T-helper 2 cell treated with Interferon-gamma antibody and Interleukin-4, amounts not matched to agents 100 ng/mL and 5 ng/mL, for 36 hours (primary cell): Measurements from ENCODE around the gene ACTR3C. TPM values are rescaled to one million over a fixed set of nuclear protein-coding genes. Genes with fewer than 3 reads are reported as not detected.
"Not testable (repeated sequence)": the region's sequence is repeated elsewhere in the genome, so short reads cannot be mapped to it uniquely, and the experiment has no call there.

ENCODE experiments used
- intact Hi-C: fragments of 100-400 bp; cut with micrococcal nuclease; formaldehyde crosslinking; loops from one replicate; pipeline ENCODE4 v1.15.1; 2023
- total RNA-seq: library from RNA; stranded (reverse); gene quantifications from 2 replicates; pipeline ENCODE4 v1.2.3, GENCODE V29; 2022

ACTR3C gene
- total RNA-seq, 1 donor from 2014 or later = 11.0 TPM

DNA sequence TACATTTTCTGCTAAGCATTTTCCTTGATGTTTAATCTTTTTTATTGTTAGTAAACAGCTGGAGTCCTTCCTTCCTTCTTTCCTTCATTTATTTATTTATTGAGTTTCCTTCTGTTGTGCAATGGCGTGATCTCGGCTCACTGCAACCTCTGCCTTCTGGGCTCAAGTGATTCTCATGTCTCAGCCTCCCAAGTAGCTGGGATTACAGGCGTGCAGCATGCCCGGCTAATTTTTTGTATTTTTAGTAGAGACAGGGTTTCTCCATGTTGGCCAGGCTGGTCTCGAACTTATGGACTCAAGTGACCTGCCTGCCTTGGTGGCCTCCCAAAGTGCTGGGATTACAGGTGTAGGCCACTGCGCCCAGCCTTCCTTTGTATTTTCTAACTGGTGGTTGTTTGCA is 6.4 kb downstream of the ACTR3C start:
- intact Hi-C loops = not testable (repeated sequence)

DNA sequence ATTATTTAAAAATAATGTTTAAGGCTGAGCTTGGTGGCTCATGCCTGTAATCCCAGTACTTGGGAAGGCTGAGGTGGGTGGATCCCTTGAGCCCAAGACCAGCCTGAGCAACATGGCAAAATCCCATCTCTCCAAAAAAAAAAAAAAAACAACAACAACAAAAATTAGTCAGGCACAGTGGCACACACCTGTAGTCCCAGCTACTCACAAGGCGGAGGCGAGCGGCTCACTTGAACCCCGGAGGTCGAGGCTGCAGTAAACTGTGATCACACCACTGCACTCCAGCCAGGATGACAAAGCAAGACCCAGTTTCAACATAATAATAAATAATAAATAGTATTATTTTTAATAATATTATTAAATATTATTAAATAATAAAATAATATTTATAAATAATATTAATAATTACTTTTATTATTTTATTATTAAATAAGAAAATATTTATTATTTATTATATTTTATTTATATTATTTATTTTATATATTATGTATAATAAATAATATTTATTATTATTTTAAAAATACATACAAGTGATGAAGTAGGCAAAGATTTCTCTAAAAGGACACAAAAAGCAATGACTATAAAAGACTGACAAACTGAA is 8.6 kb downstream of the ACTR3C start:
- intact Hi-C loops = no loop called here

DNA sequence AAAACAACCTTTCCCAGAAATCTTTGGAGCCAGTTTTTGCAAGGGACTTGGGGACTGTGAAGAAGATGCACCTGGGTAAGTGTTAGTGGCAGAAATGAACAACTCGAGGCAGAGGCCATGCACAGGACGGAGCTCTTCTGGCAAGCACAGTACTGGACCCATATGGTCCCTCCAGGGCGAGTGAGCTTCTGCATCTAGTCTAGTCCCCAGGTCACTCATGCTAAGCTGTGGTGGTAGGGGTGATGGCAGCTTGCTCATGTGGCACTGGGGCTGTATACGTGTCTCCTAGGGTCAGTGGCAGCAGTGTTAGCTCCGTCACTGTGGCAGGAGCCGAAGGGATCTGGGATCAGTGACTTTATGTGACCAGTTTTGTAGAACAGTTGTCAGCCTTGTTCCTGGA is 9.5 kb downstream of the ACTR3C start:
- intact Hi-C loops = no loop called here

DNA sequence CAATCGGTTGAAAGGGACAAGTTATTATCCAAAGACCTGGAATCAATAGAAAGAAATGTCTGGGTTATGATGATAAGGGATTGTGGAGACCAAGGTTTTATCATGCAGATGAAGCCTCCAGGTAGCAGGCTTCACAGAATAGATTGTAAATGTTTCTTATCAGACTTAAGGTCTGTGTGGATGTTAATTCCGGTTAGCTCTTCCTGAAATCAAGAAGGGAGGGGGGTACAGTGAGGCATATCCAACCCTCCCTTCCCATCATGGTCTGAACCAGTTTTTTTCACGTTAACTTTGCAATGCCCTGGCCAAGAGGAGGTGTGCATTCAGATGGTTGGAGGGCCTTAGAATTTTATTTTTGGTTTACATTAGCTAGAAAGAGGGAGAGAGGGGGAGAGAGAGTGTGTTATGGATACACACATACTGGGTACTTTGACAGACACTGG is 10.0 kb downstream of the ACTR3C start:
- intact Hi-C loops = no loop called here

DNA sequence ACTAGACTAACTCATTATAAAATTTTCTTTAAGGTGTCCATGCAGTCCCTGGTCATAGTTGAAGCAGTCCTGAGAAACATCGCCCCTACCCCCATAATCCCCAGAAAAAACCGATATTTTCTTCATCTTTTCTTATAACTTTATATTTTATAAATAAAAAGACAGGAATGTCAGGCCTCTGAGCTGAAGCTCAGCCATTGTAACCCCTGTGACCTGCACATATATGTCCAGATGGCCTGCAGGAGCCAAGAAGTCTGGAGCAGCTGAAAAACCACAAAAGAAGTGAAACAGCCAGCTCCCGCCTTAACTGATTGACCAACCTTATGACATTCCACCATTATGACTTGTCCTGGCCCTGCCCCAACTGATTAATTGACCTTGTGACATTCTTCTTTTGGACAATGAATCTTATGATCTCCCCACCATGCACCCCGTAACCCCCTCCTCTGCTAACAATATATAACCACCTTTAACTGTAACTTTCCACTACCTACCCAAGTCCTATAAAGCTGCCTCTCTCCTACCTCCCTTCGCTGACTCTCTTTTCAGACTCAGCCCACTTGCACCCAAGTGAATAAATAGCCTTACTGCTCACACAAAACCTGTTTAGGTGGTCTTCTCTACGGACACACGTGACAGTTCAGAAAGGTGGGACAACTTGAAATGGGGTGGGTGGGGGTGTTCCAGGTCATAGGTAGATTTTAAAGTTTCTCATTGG is 10.5 kb downstream of the ACTR3C start:
- intact Hi-C loops = not testable (repeated sequence)

DNA sequence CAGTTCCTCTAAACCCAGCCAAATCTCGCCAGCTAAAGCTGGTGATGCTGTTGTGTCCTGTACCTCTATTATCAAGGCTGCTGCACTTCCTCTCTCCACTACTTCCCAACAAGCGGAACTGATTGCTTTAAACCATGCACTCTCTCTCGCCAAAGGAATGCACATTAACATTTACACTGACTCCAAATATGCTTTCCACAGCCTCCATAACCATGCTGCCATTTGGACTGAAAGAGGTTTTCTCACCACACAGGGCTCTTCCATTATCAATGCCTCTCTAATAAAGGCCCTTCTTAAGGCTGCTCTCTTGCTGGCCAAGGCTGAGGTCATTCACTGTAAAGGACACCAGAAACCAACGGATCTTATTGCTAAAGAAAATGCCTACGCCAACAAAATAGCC is 11.6 kb downstream of the ACTR3C start:
- intact Hi-C loops = no loop called here

DNA sequence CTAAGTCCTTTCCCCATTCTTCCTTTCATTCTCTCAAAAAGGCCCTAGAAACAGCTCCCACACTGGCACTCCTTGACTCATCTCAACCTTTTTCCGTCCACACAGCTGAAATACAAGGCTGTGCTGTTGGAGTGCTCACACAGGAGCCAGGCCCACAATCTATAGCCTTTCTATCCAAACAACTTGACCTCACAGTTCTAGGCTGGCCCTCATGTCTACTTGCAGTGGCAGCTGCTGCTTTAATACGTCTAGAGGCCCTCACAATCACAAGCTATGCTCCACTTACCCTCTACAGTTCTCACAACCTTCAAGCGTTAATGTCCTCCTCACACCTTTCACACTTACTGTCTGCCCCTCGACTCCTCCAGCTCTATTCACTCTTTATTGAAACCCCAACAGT is 12.2 kb downstream of the ACTR3C start:
- intact Hi-C loops = no loop called here

DNA sequence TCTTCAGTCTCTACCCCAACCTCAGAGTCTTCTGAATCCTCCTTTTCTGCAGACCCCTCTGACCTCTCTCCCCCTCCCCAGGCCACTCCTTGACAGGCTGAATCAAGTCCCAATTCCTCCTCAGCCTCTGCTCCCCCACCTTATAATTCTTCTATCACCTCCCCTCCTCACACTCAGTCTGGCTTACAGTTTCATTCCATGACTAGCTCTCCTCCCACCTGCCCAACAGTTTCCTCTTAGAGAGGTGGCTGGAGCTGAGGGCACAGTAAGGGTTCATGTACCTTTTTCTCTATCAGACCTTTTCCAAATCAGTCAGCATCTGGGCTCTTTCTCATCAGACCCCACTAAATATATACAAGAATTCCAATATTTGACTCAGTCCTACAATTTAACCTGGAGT is 14.8 kb downstream of the ACTR3C start:
- intact Hi-C loops = no loop called here

DNA sequence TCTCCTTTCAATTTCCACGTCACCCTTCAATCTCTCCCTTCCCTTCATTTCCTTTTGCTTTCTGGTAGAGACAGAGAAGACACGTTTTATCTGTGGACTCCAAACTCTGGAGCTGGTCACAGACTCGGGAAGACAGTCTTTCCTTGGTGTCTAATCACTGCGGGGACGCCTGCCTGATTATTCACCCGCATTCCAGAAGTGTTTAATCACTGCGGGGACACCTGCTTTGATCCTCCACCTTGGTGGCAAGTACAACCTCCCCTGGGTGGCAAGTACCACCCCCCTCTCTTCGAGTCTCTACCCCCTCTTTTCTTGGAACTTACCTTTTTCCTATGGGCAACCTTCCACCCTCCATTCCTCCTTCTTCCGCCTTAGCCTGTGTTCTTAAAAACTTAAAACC is 15.4 kb downstream of the ACTR3C start:
- intact Hi-C loops = no loop called here

DNA sequence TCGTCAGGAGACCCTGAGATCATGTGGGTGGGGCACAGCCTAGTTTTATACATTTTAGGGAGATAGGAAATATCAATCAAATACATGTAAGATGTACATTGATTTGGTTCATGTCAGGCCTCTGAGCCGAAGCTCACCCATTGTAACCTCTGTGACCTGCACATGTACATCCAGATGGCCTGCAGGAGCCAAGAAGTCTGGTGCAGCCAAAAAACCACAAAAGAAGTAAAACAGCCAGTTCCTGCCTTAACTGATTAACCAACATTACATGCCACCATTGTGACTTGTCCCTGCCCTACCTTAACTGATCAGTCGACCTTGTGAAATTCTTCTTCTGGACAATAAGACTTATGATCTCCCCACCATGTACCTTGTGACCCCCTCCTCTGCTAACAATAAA is 16.2 kb downstream of the ACTR3C start:
- intact Hi-C loops = no loop called here

DNA sequence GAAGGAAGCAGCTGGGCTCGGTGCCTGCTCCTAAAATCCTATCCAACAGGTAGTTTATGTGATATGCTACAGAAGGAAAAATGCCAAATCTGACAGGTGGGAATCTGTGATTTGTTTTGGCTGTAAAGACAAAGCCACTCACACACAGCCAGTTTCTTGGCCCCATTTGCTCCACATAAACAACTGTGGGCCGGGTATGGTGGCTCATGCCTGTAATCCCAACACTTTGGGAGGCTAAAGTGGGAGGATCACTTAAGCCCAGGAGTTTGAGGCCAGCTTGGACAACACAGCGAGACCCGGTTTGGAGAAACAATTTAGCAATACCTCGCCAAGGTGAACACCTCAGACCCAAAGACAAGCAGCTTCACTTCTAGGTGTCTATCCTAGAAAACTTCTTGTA is 17.0 kb downstream of the ACTR3C start:
- intact Hi-C loops = not testable (repeated sequence)

DNA sequence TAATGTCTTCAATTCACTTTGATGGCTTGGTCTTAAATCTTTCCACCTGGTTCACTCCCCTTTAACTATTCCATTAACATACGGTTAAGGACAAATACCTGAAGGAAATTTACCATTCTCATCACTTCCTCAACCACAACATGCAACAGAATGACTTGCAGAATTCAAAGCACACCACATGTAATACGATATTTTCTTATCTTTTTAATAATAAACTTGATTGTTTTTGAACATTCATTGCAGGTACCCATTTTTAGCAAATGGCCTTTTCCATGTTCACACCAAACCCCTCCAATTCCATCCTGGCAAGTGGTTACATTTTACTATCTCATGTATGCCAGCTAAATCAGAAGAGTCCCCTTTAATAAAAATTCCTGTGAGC is 17.5 kb downstream of the ACTR3C start:
- intact Hi-C loops = not testable (repeated sequence)

DNA sequence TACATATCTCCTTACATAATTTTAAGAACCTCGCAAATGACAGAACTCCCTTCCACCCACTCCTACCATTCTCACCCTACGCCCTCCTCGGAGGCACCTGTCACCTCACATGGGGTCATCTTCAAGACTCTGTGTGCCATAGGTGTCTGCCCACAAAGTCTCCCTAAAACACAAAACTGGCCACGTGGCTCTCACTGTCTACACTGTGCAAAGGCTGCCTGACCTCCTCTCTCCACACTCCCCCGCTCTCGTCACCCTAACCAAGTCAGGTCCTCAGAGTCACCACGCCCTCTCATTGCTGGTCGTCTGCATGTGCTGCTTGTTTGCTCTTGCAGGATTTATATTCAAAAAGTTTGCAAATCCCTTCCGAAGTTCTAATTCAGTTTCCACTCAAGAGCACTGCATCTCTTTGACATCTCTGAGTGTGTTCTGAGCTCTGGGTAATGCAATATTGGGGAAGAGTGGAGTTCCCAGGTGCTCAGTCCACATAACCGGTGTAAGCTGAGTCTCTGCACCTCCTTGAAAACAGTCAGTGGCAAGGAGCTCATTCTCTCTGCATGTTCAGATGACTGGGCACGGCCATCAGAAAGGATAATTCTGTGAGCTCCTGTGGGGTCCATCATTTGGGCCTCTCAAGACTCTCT is 18.0 kb downstream of the ACTR3C start:
- intact Hi-C loops = not testable (repeated sequence)

DNA sequence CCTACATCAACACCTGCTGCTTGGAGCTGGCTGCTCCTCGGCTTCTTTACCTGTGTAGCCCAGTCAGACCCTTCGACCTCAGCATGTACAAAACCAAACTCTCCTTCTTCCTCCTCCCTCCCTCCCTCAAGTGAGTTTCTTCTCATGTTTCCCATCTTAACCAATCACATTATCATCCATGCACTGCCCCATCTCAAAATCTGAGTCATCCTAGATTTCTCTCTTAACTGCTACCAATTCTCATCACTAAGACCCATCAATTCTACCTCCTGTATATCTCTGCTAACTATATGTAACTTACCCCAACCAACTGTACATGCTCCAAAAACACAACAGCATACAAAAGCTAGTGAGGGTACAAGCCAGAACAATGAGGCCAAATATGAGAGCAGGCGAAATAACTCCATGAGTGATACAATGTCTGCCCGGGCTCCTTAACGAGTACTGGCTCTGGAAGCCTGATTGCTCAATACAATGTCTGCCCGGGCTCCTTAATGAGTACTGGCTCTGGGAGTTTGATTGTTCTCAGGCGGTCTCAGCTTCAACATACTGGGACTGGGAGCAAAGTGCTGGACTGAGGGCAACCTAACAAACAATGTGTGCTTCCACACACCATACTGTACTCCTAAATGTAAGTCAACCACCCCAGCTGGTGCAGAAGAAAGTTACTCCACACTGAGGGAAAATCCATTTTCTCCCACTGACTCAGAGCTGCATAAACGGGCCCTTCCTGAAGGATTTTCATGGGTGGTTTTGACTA is 18.7 kb downstream of the ACTR3C start:
- intact Hi-C loops = not testable (repeated sequence)

DNA sequence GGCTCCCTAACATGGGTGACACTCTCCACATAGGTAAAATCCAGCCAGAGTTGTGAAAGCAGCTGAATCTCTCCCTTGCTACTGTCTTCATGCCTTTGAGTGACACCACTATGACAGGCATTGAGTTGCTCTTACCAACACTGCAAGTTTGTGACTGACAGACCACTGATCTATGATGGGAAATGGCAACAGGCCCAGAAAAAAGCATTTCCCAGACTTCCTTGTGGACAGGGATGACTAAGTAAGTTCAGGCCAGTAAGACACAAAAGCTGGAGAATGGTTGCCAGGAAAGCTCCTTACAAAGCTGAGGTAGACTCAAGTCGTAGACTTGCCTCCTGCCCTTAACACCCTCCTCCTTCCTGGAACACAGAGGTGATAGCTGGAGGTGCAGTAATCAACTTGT is 20.4 kb downstream of the ACTR3C start:
- intact Hi-C loops = not testable (repeated sequence)

DNA sequence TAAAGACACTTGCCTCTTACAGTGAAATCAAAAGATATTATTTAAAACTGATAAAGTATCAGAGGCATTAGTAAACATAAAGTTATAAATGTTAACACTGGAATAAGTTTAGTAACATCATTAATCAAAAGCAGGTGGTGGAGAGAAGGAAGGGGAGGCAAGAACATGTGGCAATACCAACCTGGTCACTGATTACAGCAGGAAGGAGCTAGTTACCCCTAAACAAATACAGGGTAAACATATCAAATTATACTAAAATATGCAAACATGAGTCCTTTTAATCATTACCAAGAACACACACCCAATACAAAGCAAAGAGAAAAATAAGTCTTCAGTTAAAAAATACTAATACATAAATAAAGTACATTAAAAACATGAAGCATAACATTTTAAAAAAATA is 25.4 kb downstream of the ACTR3C start:
- intact Hi-C loops = not testable (repeated sequence)

DNA sequence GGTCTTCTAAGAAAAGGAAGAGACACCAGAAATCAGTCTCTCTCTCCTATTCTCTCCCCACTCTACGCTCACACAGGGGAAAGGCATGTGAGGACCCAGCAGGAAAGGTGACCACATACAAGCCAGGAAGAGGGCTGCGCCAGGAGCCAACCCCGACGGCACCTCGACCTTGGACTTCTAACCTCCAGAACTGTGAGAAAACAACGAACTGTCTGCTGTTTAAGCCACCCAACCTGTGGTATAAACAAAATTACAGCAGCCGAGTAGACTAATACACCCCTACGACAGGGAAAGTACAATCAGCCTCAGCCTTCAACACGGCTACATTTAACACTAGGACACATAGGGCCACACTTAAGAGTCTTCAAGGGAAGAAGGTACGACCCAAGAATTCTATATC is 26.5 kb downstream of the ACTR3C start:
- intact Hi-C loops = not testable (repeated sequence)

DNA sequence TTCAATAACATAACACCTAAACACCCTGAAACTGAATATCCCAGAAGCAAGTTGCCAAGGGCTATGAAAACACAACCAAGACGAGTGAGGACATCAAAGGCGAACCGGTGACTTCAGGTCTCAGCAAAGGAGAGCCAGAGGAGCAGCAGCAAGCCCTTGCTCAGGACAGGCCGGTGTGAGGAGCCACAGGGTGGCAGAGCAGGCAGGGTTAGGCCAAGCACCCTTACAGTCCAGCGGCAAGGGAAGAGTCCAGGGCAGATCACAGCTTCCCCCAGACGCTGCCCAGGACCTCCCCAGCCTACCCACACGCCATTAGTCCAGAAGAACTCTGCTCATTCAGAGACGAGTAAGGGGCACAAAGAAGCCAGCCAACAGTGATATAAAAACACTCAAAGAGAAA is 27.7 kb downstream of the ACTR3C start:
- intact Hi-C loops = not testable (repeated sequence)

DNA sequence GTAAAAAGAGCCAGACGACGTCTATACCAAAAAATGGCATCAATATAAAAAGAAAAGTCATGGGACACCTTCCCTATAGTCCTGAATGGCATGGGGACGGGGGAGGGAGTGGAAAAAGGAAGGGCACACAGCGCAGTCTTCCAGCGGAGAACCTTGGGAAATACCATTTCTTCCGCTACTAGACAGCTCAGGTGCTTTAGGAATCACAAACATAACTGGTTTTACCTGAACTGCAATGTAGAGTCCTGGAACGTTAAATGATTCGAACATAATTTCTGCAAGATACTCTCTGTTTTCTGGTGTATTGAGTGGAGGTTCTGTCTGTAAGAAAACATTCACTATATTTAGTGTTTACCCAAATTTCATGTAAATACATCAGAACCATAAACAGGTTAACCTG is 28.3 kb downstream of the ACTR3C start:
- intact Hi-C loops = not testable (repeated sequence)

DNA sequence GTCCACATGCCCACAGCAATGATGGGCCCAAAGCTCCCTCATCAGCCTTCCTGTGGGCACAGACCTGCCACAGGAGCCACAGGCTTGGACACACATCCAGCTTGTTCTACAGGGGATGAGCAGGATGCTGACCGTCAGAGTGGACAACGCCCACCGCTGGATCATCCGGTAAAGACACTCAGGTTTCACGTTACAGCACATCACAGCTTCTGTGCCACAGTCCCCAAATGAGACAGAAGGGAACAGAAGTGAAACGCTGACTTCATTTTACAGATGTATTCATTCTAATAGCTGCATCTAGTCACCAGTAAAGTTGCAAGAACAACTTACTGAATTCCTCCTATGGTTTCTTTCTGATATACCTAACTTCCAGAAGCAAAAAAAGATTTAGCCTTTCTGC is 33.0 kb downstream of the ACTR3C start:
- intact Hi-C loops = not testable (repeated sequence)

DNA sequence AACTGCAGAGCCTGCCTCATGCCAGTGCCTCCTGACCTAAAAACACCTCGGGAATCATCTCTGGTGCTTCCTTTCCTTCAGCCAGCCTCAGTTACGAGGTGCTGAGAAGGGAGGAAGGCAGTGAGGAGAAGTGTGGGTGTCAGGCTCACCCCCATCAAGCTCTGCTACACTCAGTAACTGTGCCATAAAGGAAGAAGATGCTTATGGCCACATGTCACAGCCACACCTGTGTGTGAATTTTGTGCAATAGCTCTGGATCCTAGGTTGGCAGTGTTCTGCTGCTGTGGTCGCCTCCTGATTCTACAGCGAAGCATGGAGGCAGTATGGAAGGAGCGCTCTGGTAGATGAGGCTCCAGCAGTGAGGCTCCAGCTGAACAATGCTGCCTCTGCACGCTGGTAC is 34.5 kb downstream of the ACTR3C start:
- intact Hi-C loops = not testable (repeated sequence)

DNA sequence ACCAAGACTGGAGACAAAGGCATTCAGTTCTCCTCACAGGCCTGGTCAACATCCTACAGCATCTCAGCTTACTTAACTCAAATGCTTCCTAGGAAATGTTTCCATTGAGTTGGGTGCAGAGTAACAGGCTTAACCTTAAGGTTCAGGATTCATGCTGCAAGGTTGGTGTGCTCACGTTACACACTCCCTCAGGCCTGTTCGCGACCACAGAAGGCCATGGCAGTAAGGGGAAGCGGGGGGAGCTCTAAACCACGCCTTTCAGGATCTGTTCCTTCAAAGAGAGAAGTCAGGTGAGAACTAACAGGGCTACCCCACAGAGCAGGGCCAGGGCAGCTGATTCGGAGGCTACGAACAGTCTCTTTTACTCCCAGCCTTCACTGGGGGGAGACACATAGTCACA is 35.5 kb downstream of the ACTR3C start:
- intact Hi-C loops = not testable (repeated sequence)
